ENCODE results near the gene SVOPL. TPM values are rescaled to one million over a fixed set of nuclear protein-coding genes. Genes with fewer than 3 reads are reported as not detected.

The SVOPL gene
- total and polyA plus RNA-seq, 2 donors (not counting 3 experiments of a cell fraction or from before 2014, with no cell fraction given) = not detected

- no peaks in the 10 kb centered on the region for H3K9me3 ChIP-seq (replicated peaks; ENCODE audit: control insufficient read depth, insufficient read depth, low read length)
- no peak overlapping the region for H3K27ac ChIP-seq (ENCODE audit: insufficient read depth, low read depth, low read length)
- no TSS peak for BruUV-seq (replicated peaks)
- no peak overlapping the region for H3K9ac ChIP-seq (replicated peaks; ENCODE audit: extremely low read depth, insufficient read depth, low read length)
- no peak overlapping the region for H2AFZ ChIP-seq (ENCODE audit: low read depth, low read length)
- no peak overlapping the region for H3K4me2 ChIP-seq (ENCODE audit: insufficient read depth, low read length)
- no peaks in the 10 kb centered on the region for H3K27me3 ChIP-seq (ENCODE audit: control insufficient read depth in 2 of 2, insufficient read depth in 2 of 2, low read length in 2 of 2)
- FAIRE-seq = no peak
- dilution Hi-C loops (cut with MboI; ENCODE audit: extremely low pct_ligation_motif_present, low sequenced_read_pairs) (no loop called here), intact Hi-C loops (cut with micrococcal nuclease) (no loop called here)
- ChIA-PET POLR2A (no interaction called here), CTCF (no interaction called here)
- DNase-seq (ENCODE audit: low read depth, low spot score) = no peak
- TF ChIP-seq GATA2 (IDR thresholded peaks at IDR 0.05; ENCODE audit: insufficient read depth, insufficient read length, low read depth, low read length) = no peak
- no peak for TF ChIP-seq POLR2AphosphoS5 (IDR thresholded peaks at IDR 0.05; ENCODE audit: insufficient read depth, low read depth, low read length)
- no peak for TF ChIP-seq MYC (IDR thresholded peaks at IDR 0.05; ENCODE audit: low read depth, low read length)
- TF ChIP-seq POLR2A (IDR thresholded peaks at IDR 0.05; ENCODE audit: low read depth, low read length) = no peak
- TF ChIP-seq JUN (IDR thresholded peaks at IDR 0.05; ENCODE audit: borderline replicate concordance, insufficient read depth, insufficient read length, low read depth) = no peak
- TF ChIP-seq MAX (IDR thresholded peaks at IDR 0.05; ENCODE audit: insufficient read depth, insufficient read length) = no peak
- no peak for TF ChIP-seq EZH2 (IDR thresholded peaks at IDR 0.05; ENCODE audit: borderline replicate concordance, low read depth, low read length, severe bottlenecking)
- no peak for TF ChIP-seq CTCF (IDR thresholded peaks at IDR 0.05; ENCODE audit: extremely low read depth in 1 of 2, insufficient read depth in 1 of 2, low read depth in 1 of 2, low read length in 2 of 2)
- no peak for TF ChIP-seq FOS (IDR thresholded peaks at IDR 0.05; ENCODE audit: borderline replicate concordance, insufficient read depth, low read length)
- H4K20me1 ChIP-seq (replicated peaks; ENCODE audit: control insufficient read depth, extremely low read depth, insufficient read depth, low read length) = no peaks in the 10 kb centered on the region
- no peak overlapping the region for H3K4me3 ChIP-seq (replicated peaks in 1 of 3; ENCODE audit: insufficient read depth in 1 of 3, low read depth in 1 of 3, low read length in 3 of 3)
- peaks cover 3 to 8% of the 10 kb centered on the region in 2 experiments for H3K36me3 ChIP-seq (ENCODE audit: control insufficient read depth in 2 of 2, extremely low read depth in 1 of 2, insufficient read depth in 2 of 2, low read length in 2 of 2)
- H3K4me1 ChIP-seq (ENCODE audit: control insufficient read depth, extremely low read depth, insufficient read depth, low read length) = no peaks in the 10 kb centered on the region
- H3K79me2 ChIP-seq (ENCODE audit: control insufficient read depth, insufficient read depth, low read length) = no peaks in the 10 kb centered on the region
- H3K9me1 ChIP-seq (replicated peaks; ENCODE audit: control insufficient read depth, extremely low read depth, insufficient read depth, low read length) = no peaks in the 10 kb centered on the region
Measured at GRCh38 chr7:138569418-138569817, 131.7 kb downstream of the SVOPL start.
